Adipocyte (in vitro differentiated cells): ENCODE measurements around the gene SETD1B.

Source experiments
- DNase-seq: peaks from one replicate; pipeline ENCODE4 v3.0.0-alpha.2; 2015; ENCODE audit warnings: low read depth
- H3K27me3 ChIP-seq: replicated peaks from 2 replicates; pipeline ENCODE4 v1.7.0; 2013; ENCODE audit warnings: mild to moderate bottlenecking, low read length, moderate library complexity; ENCODE audit not compliant: control insufficient read depth, insufficient read depth
- H3K36me3 ChIP-seq: 2 replicates; pipeline ENCODE4 v1.7.0; 2013; ENCODE audit warnings: low read length, mild to moderate bottlenecking, moderate library complexity; ENCODE audit not compliant: control insufficient read depth, insufficient read depth, severe bottlenecking
- H3K4me1 ChIP-seq: 2 replicates; pipeline ENCODE4 v1.7.0; 2013; ENCODE audit warnings: mild to moderate bottlenecking, low read length, moderate library complexity; ENCODE audit not compliant: control insufficient read depth, insufficient read depth
- H3K4me3 ChIP-seq: 2 replicates; pipeline ENCODE4 v1.7.0; 2013; ENCODE audit warnings: mild to moderate bottlenecking, low read length, moderate library complexity
- H3K9ac ChIP-seq: 2 replicates; pipeline ENCODE4 v1.7.0; 2013; ENCODE audit warnings: mild to moderate bottlenecking, low read length, moderate library complexity
- H3K9me3 ChIP-seq: 2 replicates; pipeline ENCODE4 v1.7.0; 2013; ENCODE audit warnings: mild to moderate bottlenecking, low read length, moderate library complexity; ENCODE audit not compliant: control insufficient read depth

Gene SETD1B

DNA sequence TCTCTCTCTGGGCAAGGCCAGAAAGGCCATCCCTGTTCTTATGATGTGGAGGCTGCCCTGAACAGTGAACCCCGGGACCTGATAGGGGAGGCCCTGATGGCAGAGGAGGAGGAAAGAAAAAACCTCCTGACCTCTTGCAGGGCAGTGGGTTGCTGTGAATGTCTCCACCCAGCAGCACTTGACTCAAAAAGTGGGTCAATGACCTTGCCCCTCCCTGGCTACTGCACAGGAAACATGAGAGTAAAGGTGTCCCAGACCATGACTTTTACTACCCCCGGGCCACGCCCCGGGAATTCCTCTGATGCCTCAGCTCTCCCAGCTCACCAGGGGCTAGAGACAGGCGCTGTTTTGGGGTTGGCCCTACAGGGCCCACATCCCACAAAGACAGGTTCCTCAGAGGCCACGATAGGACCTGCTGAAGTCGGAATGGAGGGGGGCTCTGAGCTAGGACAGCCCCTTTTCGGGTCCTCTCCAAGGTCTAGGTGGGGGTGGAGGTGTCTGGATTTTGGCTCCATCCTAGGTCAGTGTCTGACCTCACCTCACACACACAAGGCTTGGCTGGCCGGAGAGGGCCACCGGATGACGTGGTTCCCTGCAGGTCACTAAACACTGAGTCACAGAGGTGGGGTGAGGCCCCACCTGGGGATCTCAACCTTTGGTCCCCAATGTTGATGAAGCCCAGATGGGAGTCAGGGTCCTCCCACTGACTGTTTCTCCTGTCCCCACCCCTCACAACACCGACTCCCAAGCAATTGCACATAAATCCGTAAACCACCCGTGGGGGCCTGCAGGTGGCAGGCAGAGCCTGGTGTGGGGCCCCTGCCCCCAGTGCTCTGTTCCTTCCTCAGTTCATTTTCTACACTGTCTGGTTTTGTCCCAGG is 11.9 kb upstream of the SETD1B start:
- DNase-seq, result no peak
- Histone ChIP-seq H3K27me3 (no peaks in the 10 kb centered on the region), H3K36me3 (peaks cover 4% of the 10 kb centered on the region), H3K4me3 (no peak overlapping the region), H3K4me1 (peaks cover 31% of the 10 kb centered on the region), H3K9ac (no peak overlapping the region), H3K9me3 (no peaks in the 10 kb centered on the region)

DNA sequence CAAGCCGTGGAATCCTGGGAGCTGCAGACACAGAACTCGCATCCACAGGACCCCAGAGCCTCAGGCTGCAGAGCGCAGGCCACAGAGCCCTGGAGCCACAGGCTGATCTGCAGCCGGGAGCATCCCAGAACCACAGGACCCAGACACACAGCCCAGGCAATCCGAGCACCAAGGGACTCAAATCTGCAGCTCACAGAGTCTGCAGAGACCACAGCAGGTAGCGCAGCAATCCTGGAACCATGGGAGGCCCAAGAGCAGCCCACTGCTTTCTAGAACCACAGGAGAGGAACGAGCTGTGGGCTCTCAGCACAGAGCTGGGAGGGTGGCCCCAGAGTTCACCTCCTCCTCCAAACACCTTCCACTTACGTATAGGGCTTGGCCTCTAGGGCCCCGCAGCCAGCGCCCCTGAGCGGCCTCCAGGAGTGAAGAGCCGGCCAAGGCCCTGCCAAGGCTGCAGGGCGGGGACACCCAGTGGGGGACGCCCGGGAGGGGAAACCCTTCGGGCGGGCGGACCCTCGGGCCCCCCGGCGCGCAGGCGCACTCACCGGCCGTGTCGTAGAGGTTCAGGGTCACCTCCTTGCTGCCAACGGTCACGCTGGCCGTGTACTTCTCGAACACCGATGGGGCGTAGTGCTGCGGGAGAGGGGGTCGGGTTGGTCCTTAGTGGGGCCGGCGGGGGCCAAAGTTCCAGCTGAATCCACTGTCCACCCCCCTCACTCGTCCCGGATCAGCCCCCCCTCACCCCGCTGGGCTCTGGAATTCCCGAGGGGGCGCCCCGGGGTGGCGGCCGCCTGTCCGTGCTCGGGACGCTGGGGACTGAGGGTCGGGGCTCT is 11.0 kb upstream of the SETD1B start:
- peak overlapping the region; percentile 77 for H3K4me3 ChIP-seq
- DNase-seq, result no peak
- no peaks in the 10 kb centered on the region for H3K9me3 ChIP-seq
- H3K27me3 ChIP-seq, result no peaks in the 10 kb centered on the region
- H3K36me3 ChIP-seq, result peaks cover 4% of the 10 kb centered on the region
- no peak overlapping the region for H3K9ac ChIP-seq
- peaks cover 39% of the 10 kb centered on the region for H3K4me1 ChIP-seq

DNA sequence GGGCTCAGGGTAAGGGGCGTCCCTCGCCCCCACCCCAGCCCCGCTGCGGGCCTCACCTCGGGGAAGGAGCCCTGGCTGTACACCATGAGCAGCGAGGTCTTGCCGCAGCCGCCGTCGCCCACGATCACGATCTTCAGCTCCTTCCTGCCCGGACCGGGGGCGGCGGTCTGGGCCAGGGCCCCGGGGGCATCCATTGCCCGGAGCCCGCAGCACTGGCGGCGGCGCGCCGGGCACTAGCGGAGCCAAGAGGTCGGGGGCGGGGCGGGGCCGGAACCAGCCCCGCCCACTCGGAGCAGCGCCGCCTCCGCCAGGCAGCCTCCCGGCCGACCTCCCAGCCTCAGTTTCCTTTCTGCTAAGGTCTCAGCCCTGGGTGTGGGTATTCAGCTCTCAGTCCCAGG is 10.4 kb upstream of the SETD1B start, which contains the start of gene RHOF:
TSS of gene RHOF (minus strand) at position 249 of the 398 bp plus-strand sequence. CDS start at position 194, 55 bp downstream.
- Histone ChIP-seq H3K9me3 (no peaks in the 10 kb centered on the region), H3K4me3 (peak within 1 kb of the TSS; percentile 77), H3K36me3 (peaks cover 7% of the 10 kb centered on the region), H3K27me3 (no peaks in the 10 kb centered on the region), H3K9ac (peak within 1 kb of the TSS; percentile 79), H3K4me1 (peaks cover 45% of the 10 kb centered on the region)
- DNase-seq, result peak; percentile 72

GRCh38 chr12:121793838-121794533 is 9.8 kb upstream of the SETD1B start:
- Histone ChIP-seq H3K4me3 (peak overlapping the region; percentile 77), H3K9me3 (no peaks in the 10 kb centered on the region), H3K9ac (peak overlapping the region; percentile 79), H3K27me3 (no peaks in the 10 kb centered on the region), H3K4me1 (peaks cover 51% of the 10 kb centered on the region), H3K36me3 (peaks cover 11% of the 10 kb centered on the region)
- peak; percentile 97 for DNase-seq

- Histone ChIP-seq H3K4me3 (peak overlapping the region; percentile 77), H3K9ac (peak overlapping the region; percentile 79), H3K36me3 (peaks cover 11% of the 10 kb centered on the region), H3K9me3 (no peaks in the 10 kb centered on the region), H3K27me3 (no peaks in the 10 kb centered on the region), H3K4me1 (peaks cover 54% of the 10 kb centered on the region)
- DNase-seq, result no peak
Measured at GRCh38 chr12:121794534-121795033, 9.2 kb upstream of the SETD1B start.

- Histone ChIP-seq H3K36me3 (peaks cover 11% of the 10 kb centered on the region), H3K4me1 (peaks cover 54% of the 10 kb centered on the region), H3K4me3 (peak overlapping the region; percentile 77)
Measured at GRCh38 chr12:121795034-121795968, 8.5 kb upstream of the SETD1B start.

DNA sequence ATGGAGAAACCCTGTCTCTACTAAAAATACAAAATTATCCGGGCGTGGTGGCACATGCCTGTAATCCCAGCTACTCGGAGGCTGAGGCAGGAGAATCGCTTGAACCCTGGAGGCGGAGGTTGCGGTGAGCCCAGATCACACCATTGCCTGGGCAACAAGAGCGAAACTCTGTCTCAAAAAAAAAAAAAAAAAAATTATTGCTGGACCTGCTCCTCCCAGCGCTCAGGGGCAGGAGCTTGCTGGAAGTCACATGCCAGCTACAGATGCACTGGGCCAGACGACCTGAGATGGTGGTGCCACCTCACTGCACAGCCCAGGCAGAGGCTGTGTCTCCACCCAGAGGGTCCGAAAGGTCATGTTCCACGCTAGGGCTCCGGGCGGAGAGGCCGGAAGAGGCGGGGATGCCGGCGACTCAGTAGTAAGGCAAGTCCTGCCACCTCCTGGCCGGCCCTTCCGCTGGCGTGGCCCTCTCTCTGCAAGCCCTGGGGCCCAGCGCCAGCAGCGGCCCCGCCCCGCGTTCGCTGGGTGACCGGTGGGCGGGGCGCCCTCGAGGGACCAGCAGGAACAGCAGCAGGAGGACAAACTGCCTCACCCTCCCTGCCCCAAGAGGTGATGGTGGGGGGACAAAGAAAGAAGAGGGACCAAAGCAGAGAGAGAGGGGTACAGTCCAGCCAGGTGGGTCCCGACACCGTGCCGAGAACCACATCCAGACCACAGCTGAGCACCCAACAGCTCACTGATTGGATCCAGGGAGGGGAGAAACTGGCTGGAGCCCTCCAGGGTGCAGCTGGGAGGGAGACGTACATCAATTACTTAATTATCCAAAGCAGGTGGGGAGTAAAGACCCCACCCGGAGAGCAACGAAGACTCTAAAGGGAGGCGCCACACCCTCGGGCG is 6.7 kb upstream of the SETD1B start:
- peaks cover 58% of the 10 kb centered on the region for H3K4me1 ChIP-seq
- no peaks in the 10 kb centered on the region for H3K9me3 ChIP-seq
- peak overlapping the region; percentile 92 for H3K4me3 ChIP-seq
- DNase-seq, result peak; percentile 93
- H3K27me3 ChIP-seq, result no peaks in the 10 kb centered on the region
- H3K36me3 ChIP-seq, result peaks cover 11% of the 10 kb centered on the region
- peak overlapping the region; percentile 79 for H3K9ac ChIP-seq

More at GRCh38 chr12:121795034-121795968, 8.5 kb upstream of the SETD1B start:
- Histone ChIP-seq H3K27me3 (no peaks in the 10 kb centered on the region), H3K9ac (peak overlapping the region; percentile 79), H3K9me3 (no peaks in the 10 kb centered on the region)
- DNase-seq, result peak; percentile 89

DNA sequence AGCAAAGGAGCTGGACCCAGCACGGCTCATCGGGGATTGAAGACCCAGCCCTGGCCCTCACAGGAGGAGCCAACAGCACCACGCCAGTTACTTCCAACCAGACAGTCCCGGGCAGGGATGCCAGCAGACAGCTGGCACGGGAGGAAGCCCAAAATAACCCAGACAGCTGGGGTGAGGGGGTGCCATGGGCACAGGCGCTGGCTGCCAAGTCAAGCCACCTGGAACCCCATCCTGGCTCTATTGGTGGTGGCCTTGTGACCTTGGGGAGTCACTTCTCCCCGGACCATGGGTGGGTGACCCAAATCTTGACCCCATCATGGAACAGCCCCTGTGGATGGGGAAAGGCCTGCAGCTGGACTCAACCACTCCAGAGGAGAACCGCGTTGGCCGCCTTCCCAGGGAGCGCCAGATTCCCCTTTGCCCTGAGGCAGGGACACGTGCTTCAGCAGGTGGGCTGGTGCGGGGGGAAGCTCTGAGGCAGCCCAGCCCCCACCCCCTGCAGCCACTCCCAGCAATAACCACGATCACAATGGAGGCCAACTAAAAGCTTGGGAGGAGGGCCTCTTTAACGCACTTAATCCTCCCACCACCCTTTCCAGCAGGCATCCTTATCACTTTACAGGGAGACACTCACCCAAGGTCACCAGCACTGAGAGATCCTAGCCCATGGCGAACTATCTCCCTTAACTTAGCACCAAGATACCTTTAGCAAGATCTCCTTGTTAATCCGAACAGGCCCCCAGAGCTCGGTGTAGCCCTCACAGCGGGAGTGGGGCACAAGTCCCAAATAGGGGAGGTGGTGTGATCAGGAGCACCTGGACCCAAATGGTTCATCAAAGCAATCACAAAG is 5.6 kb upstream of the SETD1B start:
- Histone ChIP-seq H3K27me3 (no peaks in the 10 kb centered on the region), H3K9ac (peak overlapping the region; percentile 79), H3K4me1 (peaks cover 58% of the 10 kb centered on the region), H3K9me3 (no peaks in the 10 kb centered on the region), H3K4me3 (peak overlapping the region; percentile 92), H3K36me3 (peaks cover 11% of the 10 kb centered on the region)
- peak; percentile 54 for DNase-seq

GRCh38 chr12:121798787-121799155 is 5.0 kb upstream of the SETD1B start:
- H3K27me3 ChIP-seq, result no peaks in the 10 kb centered on the region
- peaks cover 11% of the 10 kb centered on the region for H3K36me3 ChIP-seq
- peaks cover 55% of the 10 kb centered on the region for H3K4me1 ChIP-seq
- DNase-seq, result peak; percentile 26
- H3K4me3 ChIP-seq, result peak overlapping the region; percentile 92
- H3K9me3 ChIP-seq, result no peaks in the 10 kb centered on the region
- peak overlapping the region; percentile 79 for H3K9ac ChIP-seq
